MCF 10A (cell line): ENCODE results near the gene SLC9A3. TPM values are rescaled to one million over a fixed set of nuclear protein-coding genes. Genes with fewer than 3 reads are reported as not detected.

ENCODE experiments used
- Bru-seq: library from RNA; stranded (reverse); fragments of 400-500 nt; gene quantifications from one replicate; lab custom pipeline; 2021; lab: Mats Ljungman, UMichigan
- BruChase-seq, 2 experiments: library from RNA; stranded (reverse); fragments of 400-500 nt; gene quantifications; one replicate each; lab custom pipeline; 2021; lab: Mats Ljungman, UMichigan
- BruUV-seq: library from RNA; stranded (reverse); fragments of 400-500 nt; replicated peaks from 2 replicates; lab custom pipeline; 2021; lab: Mats Ljungman, UMichigan
- CTCF ChIA-PET: fragments of 300-600 bp; sonication (Branson Sonifier 250); formaldehyde crosslinking; extraction: SDS; loops from one replicate; lab custom pipeline; 2021; ENCODE audit warnings: antibody characterized with exemption, inconsistent platforms; lab: Yijun Ruan, JAX
- POLR2A ChIA-PET: fragments of 300-600, 350-650 bp; sonication (Branson Sonifier 250); formaldehyde crosslinking; extraction: SDS; loops from one replicate; lab custom pipeline; 2020; ENCODE audit warnings: antibody characterized with exemption, inconsistent platforms; lab: Yijun Ruan, JAX
- DNase-seq: peaks from one replicate; pipeline ENCODE4 v3.0.0-alpha.2; 2018; ENCODE audit not compliant: unreplicated experiment
- H3K27ac Mint-ChIP-seq: one replicate; pipeline ENCODE4 v1.8.0; 2022; ENCODE audit warnings: mild to moderate bottlenecking, low read depth, mixed read lengths; ENCODE audit not compliant: unreplicated experiment
- H3K27me3 Mint-ChIP-seq: one replicate; pipeline ENCODE4 v1.8.0; 2022; ENCODE audit warnings: mixed read lengths; ENCODE audit not compliant: insufficient read depth, unreplicated experiment
- H3K36me3 Mint-ChIP-seq: one replicate; pipeline ENCODE4 v1.8.0; 2022; ENCODE audit warnings: mild to moderate bottlenecking, moderate library complexity, mixed read lengths; ENCODE audit not compliant: insufficient read depth, unreplicated experiment
- H3K4me1 Mint-ChIP-seq: one replicate; pipeline ENCODE4 v1.8.0; 2022; ENCODE audit warnings: mixed read lengths; ENCODE audit not compliant: insufficient read depth, unreplicated experiment
- H3K4me3 Mint-ChIP-seq: one replicate; pipeline ENCODE4 v1.8.0; 2022; ENCODE audit warnings: mild to moderate bottlenecking, moderate library complexity, mixed read lengths; ENCODE audit not compliant: unreplicated experiment
- H3K9me3 Mint-ChIP-seq: one replicate; pipeline ENCODE4 v1.8.0; 2022; ENCODE audit warnings: mixed read lengths; ENCODE audit not compliant: unreplicated experiment
- CTCF ChIP-seq: fragments of 200-600 bp; IDR thresholded peaks from one replicate; pipeline ENCODE4 v1.8.0; 2022; ENCODE audit warnings: antibody characterized with exemption, mild to moderate bottlenecking; ENCODE audit not compliant: unreplicated experiment
- intact Hi-C: fragments of 100-400 bp; cut with micrococcal nuclease; formaldehyde crosslinking; loops from 2 replicates; pipeline ENCODE4 v1.14.1; 2022
- long read RNA-seq: library from polyadenylated mRNA; stranded (forward); transcript quantifications from one replicate; pipeline ENCODE4 v2.0.0, GENCODE V29; 2022
- total RNA-seq: library from RNA; stranded (reverse); gene quantifications from 2 replicates; pipeline ENCODE4 v1.2.3, GENCODE V29; 2022

SLC9A3 gene
- total RNA-seq (0.93 and 1.0 TPM in 2 replicates), Bru-seq, nascent RNA (percentile 11 among the genes with signal in this experiment), BruChase-seq, experiment 1, labeled RNA remaining after a 6-hour chase (percentile 12 among the genes with signal in this experiment), BruChase-seq, experiment 2, labeled RNA remaining after a 2-hour chase (percentile 19 among the genes with signal in this experiment)
- long read RNA-seq, result 0 reads

GRCh38 chr5:524234-524972, at the start of gene SLC9A3:
Gene SLC9A3 (minus strand): TSS chr5:524449.
- Mint-ChIP-seq H3K27me3 (peaks cover 39% of the 10 kb centered on the region), H3K9me3 (no peaks in the 10 kb centered on the region), H3K36me3 (no peaks in the 10 kb centered on the region), H3K4me3 (no peak within 1 kb of the TSS), H3K4me1 (no peaks in the 10 kb centered on the region), H3K27ac (no peak within 1 kb of the TSS)
- intact Hi-C loops, result no loop called here
- TF ChIP-seq CTCF, result no peak
- DNase-seq, result no peak
- ChIA-PET POLR2A (no interaction called here), CTCF (no interaction called here)
- BruUV-seq, result no TSS peak

- Mint-ChIP-seq H3K27me3 (peaks cover 47% of the 10 kb centered on the region), H3K27ac (no peak overlapping the region), H3K9me3 (peaks cover 15% of the 10 kb centered on the region), H3K4me1 (no peaks in the 10 kb centered on the region), H3K4me3 (no peak overlapping the region), H3K36me3 (no peaks in the 10 kb centered on the region)
- POLR2A ChIA-PET, result no interaction called here
- no TSS peak for BruUV-seq
- DNase-seq, result no peak
- no peak for TF ChIP-seq CTCF
- intact Hi-C loops, result no loop called here
- CTCF ChIA-PET, result no interaction called here
Measured at GRCh38 chr5:573976-574375, 49.7 kb upstream of the SLC9A3 start.

DNA sequence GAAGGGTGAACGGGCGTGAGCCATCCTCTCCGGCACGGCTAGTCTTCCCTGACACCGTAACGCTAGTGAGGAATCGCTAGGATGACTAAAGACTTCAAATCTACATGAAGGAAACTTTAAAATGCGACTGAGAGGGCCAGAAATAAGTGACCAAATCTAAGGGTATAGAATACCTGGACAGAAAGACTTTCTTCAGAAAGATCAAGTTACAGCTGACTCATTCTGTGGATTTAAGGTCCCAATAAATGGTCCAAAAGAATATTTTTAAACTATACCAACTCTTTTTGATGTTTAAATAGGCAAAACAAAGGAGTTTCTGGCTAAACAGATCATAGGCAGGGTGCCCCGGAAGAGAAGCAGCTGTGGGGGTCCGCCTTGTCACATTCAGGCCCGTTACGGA, 49.0 kb upstream of the SLC9A3 start:
- Mint-ChIP-seq H3K27ac (no peak overlapping the region), H3K4me3 (no peak overlapping the region), H3K36me3 (no peaks in the 10 kb centered on the region), H3K4me1 (no peaks in the 10 kb centered on the region), H3K9me3 (peaks cover 15% of the 10 kb centered on the region), H3K27me3 (peaks cover 47% of the 10 kb centered on the region)
- BruUV-seq, result no TSS peak
- no peak for TF ChIP-seq CTCF
- ChIA-PET POLR2A (no interaction called here), CTCF (interaction anchor here (0.6 kb wide), 1 partner anchor 25 kb away, joined by 3 read pairs; no protein-coding TSS in a partner anchor)
- intact Hi-C loops, result no loop called here
- no peak for DNase-seq

DNA sequence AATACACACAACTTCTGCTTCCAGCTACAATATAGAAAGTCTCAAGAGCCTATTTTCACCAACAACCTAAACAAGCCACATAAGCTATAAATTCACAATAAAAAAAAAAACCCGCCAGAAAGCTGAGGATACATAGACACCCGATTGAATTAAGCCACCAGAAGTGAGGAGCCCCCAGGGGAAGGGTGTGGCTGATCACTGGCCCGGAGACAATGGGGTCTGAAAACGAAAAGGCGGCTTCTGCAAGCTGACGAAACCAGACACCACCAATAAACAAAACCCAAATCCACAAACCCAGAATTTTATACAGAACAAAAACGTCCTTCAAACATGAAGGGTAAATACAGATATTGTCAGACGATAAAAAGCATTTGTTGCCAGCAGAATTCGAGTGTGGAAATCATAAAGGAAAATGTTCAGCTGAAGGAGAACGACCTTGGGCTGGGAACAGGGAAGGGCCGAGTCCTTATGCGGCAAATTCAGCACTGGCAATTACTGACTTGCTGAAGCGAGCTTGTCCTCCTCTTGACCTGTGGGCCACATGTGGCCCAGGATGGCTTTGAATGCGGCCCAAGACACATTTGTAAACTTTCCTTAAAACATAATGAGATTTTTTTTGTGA, 48.3 kb upstream of the SLC9A3 start:
- ChIA-PET POLR2A (interaction anchor here (0.7 kb wide), 1 partner anchor 492 kb away, joined by 3 read pairs; no protein-coding TSS in a partner anchor), CTCF (no interaction called here)
- TF ChIP-seq CTCF, result no peak

More for the DNA sequence above, 48.3 kb upstream of the SLC9A3 start:
- BruUV-seq, result no TSS peak
- Mint-ChIP-seq H3K4me3 (no peak overlapping the region), H3K27me3 (peaks cover 47% of the 10 kb centered on the region), H3K27ac (no peak overlapping the region), H3K9me3 (peaks cover 16% of the 10 kb centered on the region), H3K36me3 (no peaks in the 10 kb centered on the region), H3K4me1 (no peaks in the 10 kb centered on the region)
- DNase-seq, result no peak
- intact Hi-C loops, result no loop called here
